GM12864 (cell line): ENCODE measurements around the gene INHBE.

Experiments
- DNase-seq: peaks from one replicate; pipeline ENCODE4 v3.0.0-alpha.2; 2011; ENCODE audit warnings: low read depth
- H3K4me3 ChIP-seq: 2 replicates; pipeline ENCODE4 v1.5.1; 2011; ENCODE audit warnings: mild to moderate bottlenecking, low read depth, low read length, control low read depth
- CTCF ChIP-seq: IDR thresholded peaks from 2 replicates; pipeline ENCODE4 v1.5.1; 2011; ENCODE audit warnings: low read depth, mild to moderate bottlenecking, moderate library complexity, low read length, control low read depth, inconsistent platforms; ENCODE audit errors: missing control alignments

Gene INHBE

GRCh38 chr12:57456737-57457490 is 1.8 kb downstream of the INHBE start:
- DNase-seq, result no peak
- TF ChIP-seq CTCF, result no peak
- H3K4me3 ChIP-seq, result no peak overlapping the region

GRCh38 chr12:57458665-57459054 is 3.6 kb downstream of the INHBE start:
- peak overlapping the region; percentile 90 for H3K4me3 ChIP-seq
- TF ChIP-seq CTCF, result no peak

GRCh38 chr12:57459055-57459749 is 4.1 kb downstream of the INHBE start:
- peak overlapping the region; percentile 90 for H3K4me3 ChIP-seq
- DNase-seq, result peak; percentile 87
- peak; percentile 96 for TF ChIP-seq CTCF

More at GRCh38 chr12:57458665-57459054, 3.6 kb downstream of the INHBE start:
- no peak for DNase-seq

- TF ChIP-seq CTCF, result no peak
- DNase-seq, result no peak
These were observed 4.8 kb downstream of the INHBE start, which contains the start of gene GLI1 for GRCh38 chr12:57459750-57460467. TSS of gene GLI1 (plus strand) at chr12:57459785. CDS start at chr12:57463692, 3,907 bp downstream.

GRCh38 chr12:57460468-57460784 is 5.3 kb downstream of the INHBE start:
- no peak for DNase-seq
- peak overlapping the region; percentile 8; the same call in 1 of the 2 replicates for H3K4me3 ChIP-seq
- TF ChIP-seq CTCF, result no peak

More at GRCh38 chr12:57459750-57460467, 4.8 kb downstream of the INHBE start, which contains the start of gene GLI1:
- H3K4me3 ChIP-seq, result peak within 1 kb of the TSS; percentile 90

GRCh38 chr12:57460841-57461275 is 5.8 kb downstream of the INHBE start:
- DNase-seq, result no peak
- H3K4me3 ChIP-seq, result peak overlapping the region; percentile 45
- no peak for TF ChIP-seq CTCF
